Activated CD4-positive, alpha-beta T cell treated with anti-CD3 and anti-CD28 coated beads, Interleukin-2, amount 50 U/mL, for 4 hours (primary cell): ENCODE measurements around the gene TNFRSF21.

Experiments used
- DNase-seq, 2 experiments: peaks; one replicate each; pipeline ENCODE4 v3.0.0-alpha.2; 2020

Gene TNFRSF21

DNA sequence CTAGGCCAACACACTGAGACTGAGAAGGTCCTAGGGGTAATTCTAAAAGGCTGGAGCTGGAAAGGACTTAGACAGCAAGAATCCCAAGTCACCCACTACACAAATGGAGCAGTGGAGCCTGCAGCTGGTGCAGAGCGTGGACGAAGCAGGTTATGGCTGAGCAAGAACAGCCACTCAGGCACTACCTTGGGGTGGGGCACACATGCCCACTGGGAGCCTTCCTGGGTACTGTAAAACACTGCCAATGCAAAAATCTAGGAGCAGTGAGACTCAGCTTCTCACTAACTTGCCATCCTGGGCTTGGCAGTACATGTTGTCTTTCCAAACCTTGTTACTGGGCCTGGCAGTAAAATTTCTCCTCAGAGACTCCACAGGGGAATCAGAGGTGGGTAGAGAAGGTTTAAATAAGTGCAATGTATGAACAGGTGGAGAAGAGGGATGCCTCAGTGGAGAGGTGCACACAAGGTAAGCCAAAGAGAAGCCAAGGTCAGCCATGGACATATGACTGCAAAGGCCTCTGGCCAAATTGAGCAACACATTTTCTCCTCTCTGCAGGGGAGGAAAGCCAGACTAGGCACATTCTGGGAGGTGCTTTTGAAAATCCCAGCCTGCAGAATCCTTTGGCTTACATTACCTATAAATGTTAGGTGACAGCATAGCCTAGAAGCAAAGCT is 105.6 kb downstream of the TNFRSF21 start:
- DNase-seq, result no peak

DNA sequence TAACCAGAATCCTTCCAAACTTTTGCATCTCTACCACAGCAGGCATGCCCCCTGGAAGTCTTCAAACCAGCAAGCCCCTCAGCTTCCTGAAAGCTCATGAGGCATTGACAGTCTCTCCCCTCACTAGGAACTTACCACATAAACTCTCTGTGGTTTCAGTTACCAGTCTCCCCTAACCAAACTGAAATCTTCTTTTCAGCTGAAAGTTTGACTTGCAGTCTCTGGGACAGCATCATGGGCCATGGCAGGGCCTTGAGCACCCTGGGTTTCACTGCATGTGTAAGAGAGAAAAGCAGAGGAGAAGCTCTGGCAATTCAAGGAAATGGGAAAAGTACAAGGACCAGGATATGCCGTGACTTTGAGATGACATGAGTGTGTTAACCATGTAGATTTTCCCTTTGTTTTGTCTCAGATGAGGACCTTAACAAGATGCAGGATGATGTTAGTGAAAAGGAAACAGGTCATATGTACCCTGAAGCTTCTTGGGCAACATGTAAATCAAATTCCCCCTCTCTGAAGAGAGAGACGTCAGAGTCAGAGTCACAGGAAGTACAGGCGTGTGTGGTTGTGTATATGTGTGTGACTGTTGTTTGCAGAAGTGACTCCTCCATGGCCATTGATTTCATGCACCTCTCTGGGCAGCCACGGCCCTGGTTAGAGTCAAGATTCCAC is 106.3 kb downstream of the TNFRSF21 start:
- DNase-seq, result no peak

DNA sequence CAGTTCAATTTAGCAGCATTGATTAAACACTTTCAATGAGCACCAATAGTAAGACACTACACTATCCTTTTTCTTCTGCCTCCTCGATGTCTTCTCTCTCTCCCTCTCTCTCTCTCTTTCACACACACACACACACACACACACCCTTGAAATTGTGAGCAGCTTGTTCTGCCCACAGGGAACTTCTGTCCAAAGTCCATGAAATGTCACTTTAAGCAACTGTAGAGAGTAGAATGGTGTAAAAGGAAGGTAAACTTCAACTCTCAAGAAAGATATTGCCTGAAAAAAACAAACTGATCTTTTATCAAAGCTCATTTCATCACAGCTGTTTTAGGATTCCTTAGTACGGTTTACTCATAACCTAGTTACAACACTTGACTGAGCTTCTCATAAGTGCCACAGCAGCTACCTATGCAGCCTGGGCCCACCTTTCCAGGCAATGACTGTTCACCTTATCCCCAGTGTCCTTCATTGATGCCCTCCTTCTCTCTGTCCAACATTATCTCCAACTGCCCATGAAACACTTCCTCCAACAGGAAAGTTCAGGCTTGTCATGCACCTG is 107.0 kb downstream of the TNFRSF21 start:
- DNase-seq, result no peak

DNA sequence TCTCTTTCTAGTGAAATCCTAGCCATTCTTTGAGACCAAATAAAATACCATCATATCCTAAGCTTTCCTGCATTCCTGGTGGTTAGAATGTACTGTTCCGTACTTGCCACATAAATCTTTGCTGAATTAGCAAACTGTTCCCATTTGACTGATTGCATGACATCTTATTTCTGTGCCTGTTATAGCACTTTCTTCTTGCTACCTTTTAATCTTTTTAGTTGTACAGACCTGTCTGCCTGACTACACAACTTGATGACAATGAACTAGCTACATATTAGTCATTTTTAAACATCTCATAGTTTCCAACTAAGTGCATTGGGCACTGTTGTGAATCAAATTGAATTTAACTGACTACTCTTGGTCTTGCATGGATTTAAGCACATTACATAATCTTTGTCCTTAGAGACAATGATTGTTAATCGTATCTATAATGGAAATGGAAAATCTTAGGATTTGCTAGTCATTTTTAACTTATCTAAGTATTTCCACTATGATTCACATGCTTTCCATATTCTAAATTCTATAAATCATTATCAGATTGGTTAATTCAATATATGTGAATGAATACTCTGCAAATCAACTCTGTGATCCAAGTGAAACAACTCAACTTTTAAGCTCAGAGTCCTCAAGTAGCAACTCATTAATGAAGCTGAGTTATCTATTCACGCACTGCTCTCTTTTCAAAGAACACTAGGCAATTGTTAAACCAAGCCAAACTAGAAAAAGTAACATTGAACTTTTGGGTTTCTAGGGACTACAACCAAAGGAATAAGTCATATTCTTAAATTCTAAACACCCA is 109.0 kb downstream of the TNFRSF21 start:
- no peak for DNase-seq

DNA sequence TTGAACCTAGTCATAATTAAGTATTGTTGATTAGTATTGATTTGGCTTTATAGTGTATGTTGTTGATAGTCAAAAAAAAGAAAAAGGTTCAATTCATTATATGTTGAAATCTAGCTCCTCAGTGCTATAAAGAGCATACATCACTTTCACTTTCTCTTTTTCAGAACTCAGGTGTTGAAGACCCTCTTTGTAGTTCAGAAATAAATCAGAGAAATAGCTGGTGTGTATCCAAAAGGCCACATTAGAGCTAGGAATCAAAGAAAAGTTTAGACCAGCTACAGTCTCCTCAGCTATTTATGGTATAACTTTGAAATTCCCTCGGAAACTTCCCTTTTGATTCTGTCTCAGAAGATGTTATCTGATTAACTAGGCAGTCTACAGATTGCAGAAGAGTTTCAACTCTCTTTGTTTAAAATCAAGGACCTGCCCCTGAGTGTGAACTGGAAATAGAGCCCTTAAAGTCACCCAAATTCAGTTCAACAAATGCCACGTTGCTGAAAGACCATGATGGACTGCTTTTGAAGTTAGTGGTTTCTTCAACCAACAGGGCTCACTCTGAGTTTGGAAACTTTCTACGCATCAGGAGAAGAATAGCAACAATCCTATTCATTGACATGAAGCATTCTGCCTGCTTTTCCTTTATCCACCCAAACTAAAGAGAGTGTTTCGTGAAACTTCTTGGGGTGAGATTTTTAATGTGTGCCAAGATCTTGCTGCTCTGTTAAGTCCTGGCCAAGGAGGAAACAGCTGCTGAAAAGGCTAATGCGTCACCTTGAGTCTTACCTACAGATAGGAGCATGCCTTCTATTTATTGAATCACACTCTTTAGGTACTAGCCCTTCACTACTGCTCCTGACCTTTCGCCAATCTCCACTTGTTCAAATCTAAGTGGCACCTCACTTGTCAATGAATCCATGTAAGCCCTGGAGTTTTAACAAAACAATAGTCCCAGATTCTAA is 111.7 kb downstream of the TNFRSF21 start:
- no peak for DNase-seq

DNA sequence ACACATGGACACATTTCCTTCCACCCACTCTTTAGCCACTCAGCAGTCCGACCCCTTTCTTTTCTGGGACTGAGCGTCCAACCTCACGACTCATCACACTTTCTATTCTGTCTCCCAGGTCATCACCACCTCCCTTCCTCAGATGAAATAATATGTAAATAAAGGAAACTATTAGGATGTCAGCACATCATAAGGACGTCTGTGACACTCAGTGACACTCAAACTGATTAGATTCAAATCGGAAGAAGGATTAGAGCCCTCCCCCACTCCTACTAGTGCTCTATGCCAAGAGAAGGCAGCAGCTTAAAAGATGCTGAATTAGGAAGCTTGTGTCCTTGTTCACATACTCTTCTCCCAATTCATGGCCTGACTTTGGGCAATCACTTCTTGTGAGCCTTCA is 113.6 kb downstream of the TNFRSF21 start:
- DNase-seq, result no peak

DNA sequence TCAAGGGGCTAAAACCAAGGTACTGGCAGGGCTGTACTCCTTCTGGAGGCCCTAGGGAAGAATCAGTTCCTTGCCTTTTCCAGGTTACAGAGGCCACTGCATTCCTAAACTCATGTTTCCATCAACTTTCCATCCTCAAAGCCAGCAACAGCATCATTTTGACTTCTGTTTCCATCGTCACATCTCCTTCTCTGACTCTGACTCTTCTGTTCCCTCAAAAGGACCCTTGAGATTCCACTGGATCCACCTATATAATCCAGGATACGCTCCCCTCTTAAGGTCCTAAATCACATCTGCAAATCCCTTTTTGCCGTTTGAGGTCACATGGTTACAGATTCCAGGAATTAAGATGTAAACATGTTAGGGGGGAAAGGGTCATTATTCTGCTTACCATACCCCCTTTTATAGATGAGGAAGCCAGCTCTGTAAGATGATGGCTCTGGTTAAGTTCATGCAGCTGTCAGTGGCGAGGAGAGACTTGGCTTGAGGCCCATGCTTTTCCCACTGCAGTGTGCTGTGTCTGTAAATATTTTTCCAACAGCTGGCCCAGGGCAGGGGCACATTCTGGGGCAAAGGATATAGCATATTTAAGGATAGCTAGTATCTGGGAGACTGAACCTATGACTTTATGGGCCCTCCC is 114.6 kb downstream of the TNFRSF21 start:
- no peak for DNase-seq

DNA sequence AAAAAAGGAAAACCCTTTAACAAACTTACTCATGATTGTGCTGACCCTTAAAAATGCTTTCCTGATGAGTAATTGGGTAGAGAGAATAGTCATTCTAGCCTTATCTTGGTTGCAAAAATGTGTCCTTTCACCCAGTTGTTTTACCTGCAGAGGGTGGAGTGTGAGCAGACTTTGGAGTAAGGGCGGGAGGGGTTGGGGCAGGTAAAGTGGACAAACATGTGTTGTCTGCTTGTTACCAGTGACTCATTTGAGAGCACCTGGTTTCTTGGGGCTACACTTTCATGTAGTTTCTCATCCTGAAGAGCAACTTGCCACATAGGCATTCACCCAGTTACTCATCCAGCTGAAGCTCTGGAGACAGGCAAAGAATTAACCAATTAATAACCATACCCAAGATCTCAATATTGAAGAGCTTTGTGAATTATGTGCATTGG is 121.1 kb downstream of the TNFRSF21 start:
- no peak for DNase-seq

DNA sequence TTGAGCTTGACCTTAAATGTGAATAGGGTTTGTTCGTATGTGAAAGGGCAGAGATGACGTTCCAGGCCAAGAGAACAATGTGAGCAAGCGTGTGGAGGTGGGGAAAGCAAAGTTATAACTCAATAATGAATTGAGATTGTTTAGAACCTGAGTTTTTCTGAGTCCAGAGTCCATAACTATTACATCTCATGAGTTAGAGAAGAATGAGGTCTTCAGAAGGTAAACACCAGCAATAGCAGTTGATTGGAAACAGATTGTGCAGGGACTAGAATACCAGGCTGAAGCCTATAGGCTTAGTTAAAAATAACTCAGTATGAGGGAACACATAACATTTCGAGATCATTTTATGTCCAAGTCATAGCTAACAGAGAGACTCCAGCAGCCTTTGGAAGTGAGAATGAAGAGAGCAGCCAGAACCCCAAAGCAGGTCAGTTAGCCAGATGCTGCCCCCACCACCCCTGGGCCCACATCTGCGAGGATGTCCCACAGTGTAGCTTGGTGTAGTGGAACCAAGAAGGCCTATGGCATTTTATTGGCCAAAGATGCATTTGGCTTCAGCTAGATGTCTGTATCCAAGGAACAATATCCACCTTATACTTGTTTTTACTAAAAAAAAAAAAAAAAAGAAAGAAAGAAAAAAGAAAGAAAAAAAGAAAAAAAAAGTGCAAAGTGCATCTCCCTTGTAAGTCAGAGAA is 121.7 kb downstream of the TNFRSF21 start:
- DNase-seq, result no peak

DNA sequence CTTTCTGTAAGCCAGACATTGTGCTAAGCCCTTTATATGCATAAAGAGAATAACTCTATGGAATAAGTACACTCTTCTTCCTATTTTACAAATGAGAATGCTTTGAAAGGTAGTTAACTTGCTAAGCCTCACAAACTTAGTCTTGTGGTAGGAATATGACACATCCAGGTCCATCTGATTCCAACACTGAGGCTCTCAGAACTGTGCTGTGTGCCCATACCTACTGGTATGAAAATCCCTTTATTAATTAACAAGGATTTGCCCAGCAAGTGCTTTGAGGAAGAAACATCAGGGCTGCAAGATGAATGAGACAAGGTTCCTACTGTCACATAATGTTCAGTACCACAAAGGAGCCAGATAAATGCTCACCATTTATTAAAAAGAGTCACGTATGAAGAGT is 122.6 kb downstream of the TNFRSF21 start:
- no peak for DNase-seq

DNA sequence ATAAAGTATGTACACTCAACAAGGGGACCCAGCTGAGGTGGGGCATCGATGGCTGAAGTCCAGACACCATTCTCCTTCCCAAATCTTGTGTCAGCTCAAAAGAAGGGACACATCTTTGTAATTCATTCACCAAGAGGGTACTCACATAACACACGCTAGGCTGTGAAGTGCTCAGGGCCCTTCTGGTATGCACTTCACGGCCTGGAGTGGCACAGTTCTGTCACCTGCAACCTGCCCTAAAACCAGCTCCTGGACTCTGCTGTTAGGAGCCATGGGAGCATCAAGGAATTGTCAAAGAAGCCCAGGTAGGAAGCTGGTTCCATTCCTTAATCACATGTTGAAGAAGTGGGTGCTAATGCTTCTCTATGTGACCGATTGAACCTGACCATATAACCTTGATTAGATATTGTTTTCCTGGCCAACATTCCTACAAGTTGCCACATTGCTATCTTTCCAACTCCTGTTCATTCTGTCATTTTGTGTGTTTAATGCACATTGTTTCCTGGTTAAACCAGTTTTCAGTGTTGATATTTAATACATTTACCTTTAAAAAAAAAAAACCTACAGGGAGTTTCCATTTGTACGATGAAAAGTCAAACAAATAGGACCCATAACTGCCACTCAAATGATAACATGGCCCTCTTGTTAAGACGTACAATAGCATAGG is 127.3 kb downstream of the TNFRSF21 start:
- no peak for DNase-seq

DNA sequence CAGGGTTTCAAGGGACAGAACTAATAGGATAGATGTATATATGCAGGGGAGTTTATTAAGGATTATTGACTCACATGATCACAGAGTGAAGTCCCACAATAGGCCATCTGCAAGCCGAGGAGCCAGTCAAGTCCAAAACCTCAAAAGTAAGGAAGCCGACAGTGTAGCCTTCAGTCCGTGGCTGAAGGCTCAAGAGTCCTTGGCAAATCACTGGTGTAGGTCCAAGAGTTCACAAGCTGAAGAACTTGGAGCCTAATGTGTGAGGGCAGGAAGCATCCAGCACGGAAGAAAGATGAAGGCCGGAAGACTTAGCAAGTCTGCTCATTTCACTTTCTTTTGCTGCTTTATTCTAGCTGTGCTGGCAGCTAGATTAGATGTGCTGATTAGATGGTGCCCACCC is 128.0 kb downstream of the TNFRSF21 start:
- DNase-seq, result no peak
